ENCODE results near the gene TMEM236.

TMEM236 gene

DNA sequence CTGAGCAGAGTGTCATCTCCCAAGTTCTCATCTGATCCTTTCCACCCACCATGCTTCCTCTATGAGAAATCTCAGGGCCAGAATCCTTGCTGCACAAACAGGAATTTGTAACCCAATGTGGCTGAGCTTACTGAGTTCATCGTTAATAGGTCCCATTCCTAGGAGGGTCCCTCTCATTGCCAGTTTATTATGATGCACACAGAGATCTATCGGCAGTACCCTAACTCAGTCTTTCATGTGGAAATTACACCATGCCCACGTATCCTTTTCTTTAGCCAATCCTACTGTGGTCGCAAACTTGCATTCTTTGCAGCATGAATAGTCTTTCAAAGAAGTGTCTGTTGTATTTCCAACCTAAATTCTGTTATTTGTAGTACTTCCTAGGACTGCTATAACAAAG is 12.1 kb downstream of the TMEM236 start:
- TF ChIP-seq TAF1 (IDR thresholded peaks at IDR 0.05; ENCODE audit: low read depth) (no peak), YY1 (IDR thresholded peaks at IDR 0.05; ENCODE audit: low read depth) (no peak), NFIC (IDR thresholded peaks at IDR 0.05) (no peak), FOXM1 (IDR thresholded peaks at IDR 0.05; ENCODE audit: borderline replicate concordance, low read depth) (no peak), TCF12 (IDR thresholded peaks at IDR 0.05; ENCODE audit: low read depth) (no peak), CREB1 (IDR thresholded peaks at IDR 0.05; ENCODE audit: low read depth) (no peak), CEBPB (IDR thresholded peaks at IDR 0.05) (no peak), EGR1 (IDR thresholded peaks at IDR 0.05) (no peak)
- TF ChIP-seq, protein P1, sequence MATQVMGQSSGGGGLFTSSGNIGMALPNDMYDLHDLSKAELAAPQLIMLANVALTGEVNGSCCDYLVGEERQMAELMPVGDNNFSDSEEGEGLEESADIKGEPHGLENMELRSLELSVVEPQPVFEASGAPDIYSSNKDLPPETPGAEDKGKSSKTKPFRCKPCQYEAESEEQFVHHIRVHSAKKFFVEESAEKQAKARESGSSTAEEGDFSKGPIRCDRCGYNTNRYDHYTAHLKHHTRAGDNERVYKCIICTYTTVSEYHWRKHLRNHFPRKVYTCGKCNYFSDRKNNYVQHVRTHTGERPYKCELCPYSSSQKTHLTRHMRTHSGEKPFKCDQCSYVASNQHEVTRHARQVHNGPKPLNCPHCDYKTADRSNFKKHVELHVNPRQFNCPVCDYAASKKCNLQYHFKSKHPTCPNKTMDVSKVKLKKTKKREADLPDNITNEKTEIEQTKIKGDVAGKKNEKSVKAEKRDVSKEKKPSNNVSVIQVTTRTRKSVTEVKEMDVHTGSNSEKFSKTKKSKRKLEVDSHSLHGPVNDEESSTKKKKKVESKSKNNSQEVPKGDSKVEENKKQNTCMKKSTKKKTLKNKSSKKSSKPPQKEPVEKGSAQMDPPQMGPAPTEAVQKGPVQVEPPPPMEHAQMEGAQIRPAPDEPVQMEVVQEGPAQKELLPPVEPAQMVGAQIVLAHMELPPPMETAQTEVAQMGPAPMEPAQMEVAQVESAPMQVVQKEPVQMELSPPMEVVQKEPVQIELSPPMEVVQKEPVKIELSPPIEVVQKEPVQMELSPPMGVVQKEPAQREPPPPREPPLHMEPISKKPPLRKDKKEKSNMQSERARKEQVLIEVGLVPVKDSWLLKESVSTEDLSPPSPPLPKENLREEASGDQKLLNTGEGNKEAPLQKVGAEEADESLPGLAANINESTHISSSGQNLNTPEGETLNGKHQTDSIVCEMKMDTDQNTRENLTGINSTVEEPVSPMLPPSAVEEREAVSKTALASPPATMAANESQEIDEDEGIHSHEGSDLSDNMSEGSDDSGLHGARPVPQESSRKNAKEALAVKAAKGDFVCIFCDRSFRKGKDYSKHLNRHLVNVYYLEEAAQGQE (IDR thresholded peaks at IDR 0.05; ENCODE audit: low read depth): no peak
- TF ChIP-seq, protein P2, sequence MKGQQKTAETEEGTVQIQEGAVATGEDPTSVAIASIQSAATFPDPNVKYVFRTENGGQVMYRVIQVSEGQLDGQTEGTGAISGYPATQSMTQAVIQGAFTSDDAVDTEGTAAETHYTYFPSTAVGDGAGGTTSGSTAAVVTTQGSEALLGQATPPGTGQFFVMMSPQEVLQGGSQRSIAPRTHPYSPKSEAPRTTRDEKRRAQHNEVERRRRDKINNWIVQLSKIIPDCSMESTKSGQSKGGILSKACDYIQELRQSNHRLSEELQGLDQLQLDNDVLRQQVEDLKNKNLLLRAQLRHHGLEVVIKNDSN (IDR thresholded peaks at IDR 0.05): no peak

DNA sequence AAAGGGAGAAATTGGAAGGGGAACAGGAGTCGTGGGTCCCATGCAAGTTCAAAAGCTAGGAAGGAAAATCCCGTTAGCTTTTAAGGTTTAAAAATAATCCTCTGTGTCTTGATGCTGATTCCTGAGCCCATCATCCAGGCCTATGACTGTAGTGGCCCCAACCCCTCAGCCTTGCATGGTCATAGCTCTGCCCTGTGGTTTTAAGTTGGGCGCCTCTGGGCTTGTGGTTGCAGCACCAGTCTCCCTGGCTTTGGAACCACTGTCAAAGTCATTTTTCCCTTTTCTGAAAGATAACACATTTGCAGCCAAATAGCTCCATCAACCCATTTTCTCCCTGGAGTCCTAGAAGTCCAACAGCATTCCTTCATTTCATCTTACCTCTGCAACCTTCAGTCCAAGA is 13.6 kb downstream of the TMEM236 start:
- TF ChIP-seq, protein P2 (IDR thresholded peaks at IDR 0.05): no peak
- TF ChIP-seq, protein P1 (IDR thresholded peaks at IDR 0.05; ENCODE audit: low read depth): no peak
- TF ChIP-seq CEBPB (IDR thresholded peaks at IDR 0.05) (no peak), EGR1 (IDR thresholded peaks at IDR 0.05) (no peak), EP300 (IDR thresholded peaks at IDR 0.05; ENCODE audit: borderline replicate concordance) (no peak), RAD21 (IDR thresholded peaks at IDR 0.05; ENCODE audit: low read depth) (no peak), CREB1 (IDR thresholded peaks at IDR 0.05; ENCODE audit: low read depth) (no peak), MAX (IDR thresholded peaks at IDR 0.05) (no peak)

GRCh38 chr10:17766731-17767130 is 14.7 kb downstream of the TMEM236 start:
- TF ChIP-seq, protein P2 (IDR thresholded peaks at IDR 0.05): no peak
- TF ChIP-seq TEAD4 (IDR thresholded peaks at IDR 0.05): no peak
- no peak for TF ChIP-seq EGR1 (IDR thresholded peaks at IDR 0.05)
- no peak for TF ChIP-seq CREB1 (IDR thresholded peaks at IDR 0.05; ENCODE audit: low read depth)
- TF ChIP-seq YY1 (IDR thresholded peaks at IDR 0.05; ENCODE audit: low read depth): no peak
- no peak for TF ChIP-seq NFIC (IDR thresholded peaks at IDR 0.05)
- no peak for TF ChIP-seq FOXM1 (IDR thresholded peaks at IDR 0.05; ENCODE audit: borderline replicate concordance, low read depth)
- TF ChIP-seq MAX (IDR thresholded peaks at IDR 0.05): no peak
- no peak for TF ChIP-seq TAF1 (IDR thresholded peaks at IDR 0.05; ENCODE audit: low read depth)
- TF ChIP-seq EP300 (IDR thresholded peaks at IDR 0.05; ENCODE audit: borderline replicate concordance): no peak
- TF ChIP-seq, protein P1 (IDR thresholded peaks at IDR 0.05; ENCODE audit: low read depth): no peak
- TF ChIP-seq TCF12 (IDR thresholded peaks at IDR 0.05; ENCODE audit: low read depth): no peak
- no peak for TF ChIP-seq CEBPB (IDR thresholded peaks at IDR 0.05)
- no peak for TF ChIP-seq RAD21 (IDR thresholded peaks at IDR 0.05; ENCODE audit: low read depth)
- TF ChIP-seq ZBTB7A (IDR thresholded peaks at IDR 0.05; ENCODE audit: low read depth): no peak

- TF ChIP-seq ZBTB7A (IDR thresholded peaks at IDR 0.05; ENCODE audit: low read depth) (no peak), EGR1 (IDR thresholded peaks at IDR 0.05) (no peak), TEAD4 (IDR thresholded peaks at IDR 0.05) (no peak), RAD21 (IDR thresholded peaks at IDR 0.05; ENCODE audit: low read depth) (no peak), YY1 (IDR thresholded peaks at IDR 0.05; ENCODE audit: low read depth) (no peak), EP300 (IDR thresholded peaks at IDR 0.05; ENCODE audit: borderline replicate concordance) (no peak), NFIC (IDR thresholded peaks at IDR 0.05) (no peak), MAX (IDR thresholded peaks at IDR 0.05) (no peak), TAF1 (IDR thresholded peaks at IDR 0.05; ENCODE audit: low read depth) (no peak), TCF12 (IDR thresholded peaks at IDR 0.05; ENCODE audit: low read depth) (no peak), CEBPB (IDR thresholded peaks at IDR 0.05) (no peak), FOXM1 (IDR thresholded peaks at IDR 0.05; ENCODE audit: borderline replicate concordance, low read depth) (no peak)
- TF ChIP-seq, protein P2 (IDR thresholded peaks at IDR 0.05): no peak
Measured at GRCh38 chr10:17768496-17768895, 16.5 kb downstream of the TMEM236 start.

Data from Ishikawa (cell line).